Measurements from ENCODE around the gene PTK6.

The PTK6 gene

GRCh38 chr20:63557481-63557891, 20.3 kb upstream of the PTK6 start:
- DNase-seq (ENCODE audit: low read depth) = no peak

GRCh38 chr20:63556873-63557478, 19.8 kb upstream of the PTK6 start:
- no peak for DNase-seq (ENCODE audit: low read depth)

GRCh38 chr20:63555661-63556381, 18.6 kb upstream of the PTK6 start:
- no peak for DNase-seq (ENCODE audit: low read depth)

DNA sequence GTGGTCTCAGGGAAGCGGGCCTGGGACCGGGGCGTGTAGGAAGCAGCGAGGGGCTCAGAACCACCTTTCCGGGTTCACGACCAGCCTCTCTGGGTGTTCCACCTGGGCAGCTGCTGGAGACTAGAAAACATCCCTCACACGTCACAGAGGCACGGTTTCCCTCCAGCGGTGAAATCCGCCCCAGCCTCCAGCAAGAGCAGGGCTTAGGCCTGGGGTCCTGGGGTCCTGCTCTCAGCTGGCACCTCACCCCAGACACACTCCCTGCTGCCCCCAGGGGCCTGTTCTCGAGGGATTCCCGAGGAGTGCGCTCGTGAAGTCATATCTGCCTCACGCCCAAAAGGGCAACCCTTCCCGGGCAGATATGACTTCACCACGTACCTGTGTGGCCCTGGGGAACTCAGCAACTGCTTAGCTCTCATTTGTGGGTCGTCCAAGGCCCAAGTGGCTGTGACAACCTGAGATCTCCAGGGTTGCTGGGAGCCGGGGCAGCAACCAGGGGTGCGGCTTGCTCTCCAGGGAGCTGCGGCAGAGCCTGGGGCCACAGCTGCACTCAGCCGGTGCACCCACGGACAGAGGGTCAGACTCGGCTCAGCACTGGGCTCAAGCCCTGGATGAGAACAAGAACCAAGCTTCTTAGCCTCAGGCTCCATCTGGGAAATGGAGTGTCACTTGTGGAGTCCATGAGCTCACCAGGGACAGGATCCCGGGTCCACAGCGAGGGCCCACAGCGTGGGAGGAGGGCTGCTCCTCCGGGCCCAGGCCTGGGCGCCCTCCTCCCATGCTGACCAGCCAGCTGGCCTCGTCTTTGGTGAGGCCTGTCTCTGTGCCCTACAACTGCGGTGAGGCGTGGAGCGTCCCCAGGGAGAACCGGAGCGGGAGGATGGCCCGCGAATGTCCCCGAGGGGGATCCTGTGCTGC, 17.4 kb upstream of the PTK6 start:
- no peak for DNase-seq (ENCODE audit: low read depth)

GRCh38 chr20:63553933-63554290, 16.7 kb upstream of the PTK6 start, which contains the start of gene FNDC11:
Gene FNDC11 (plus strand): TSS chr20:63554159. CDS start chr20:63555664, 1,505 bp downstream.
- DNase-seq (ENCODE audit: low read depth) = no peak

DNA sequence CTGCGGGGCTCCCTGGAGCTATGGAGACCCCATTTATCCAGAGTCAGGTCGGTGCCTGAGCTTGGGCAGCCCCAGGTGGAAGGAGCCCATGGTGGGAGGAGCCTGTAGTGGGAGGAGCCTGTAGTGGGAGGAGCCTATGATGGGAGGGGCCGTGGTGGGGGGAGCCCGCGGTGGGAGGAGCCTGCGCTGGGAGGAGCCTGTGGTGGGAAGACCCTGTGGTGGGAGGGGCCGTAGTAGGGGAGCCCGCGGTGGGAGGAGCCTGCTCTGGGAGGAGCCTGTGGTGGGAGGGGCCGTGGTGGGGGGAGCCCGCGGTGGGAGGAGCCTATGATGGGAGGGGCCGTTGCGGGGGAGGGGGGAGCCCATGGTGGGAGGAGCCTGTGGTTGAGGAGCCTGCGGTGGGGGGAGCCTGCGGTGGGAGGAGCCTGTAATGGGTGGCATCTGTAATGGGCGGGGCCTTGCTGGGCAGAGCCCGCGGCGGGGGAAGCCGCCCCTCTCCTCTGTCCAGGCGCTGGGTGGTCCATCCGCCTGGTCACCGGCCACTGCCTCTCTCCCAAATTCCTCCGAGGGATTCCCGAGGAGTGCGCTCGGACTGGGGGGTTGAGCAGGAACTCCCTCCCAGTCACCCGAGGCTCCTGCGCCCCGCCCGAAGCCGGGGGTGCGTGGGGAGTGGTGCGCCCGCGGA, 16.2 kb upstream of the PTK6 start:
- DNase-seq (ENCODE audit: low read depth) = no peak

GRCh38 chr20:63552481-63553249, 15.5 kb upstream of the PTK6 start:
- DNase-seq (ENCODE audit: low read depth) = no peak

- no peak for DNase-seq (ENCODE audit: low read depth)
Measured at GRCh38 chr20:63551068-63551467, 13.9 kb upstream of the PTK6 start.

- no peak for DNase-seq (ENCODE audit: low read depth)
Measured at GRCh38 chr20:63549679-63550282, 12.6 kb upstream of the PTK6 start.

DNA sequence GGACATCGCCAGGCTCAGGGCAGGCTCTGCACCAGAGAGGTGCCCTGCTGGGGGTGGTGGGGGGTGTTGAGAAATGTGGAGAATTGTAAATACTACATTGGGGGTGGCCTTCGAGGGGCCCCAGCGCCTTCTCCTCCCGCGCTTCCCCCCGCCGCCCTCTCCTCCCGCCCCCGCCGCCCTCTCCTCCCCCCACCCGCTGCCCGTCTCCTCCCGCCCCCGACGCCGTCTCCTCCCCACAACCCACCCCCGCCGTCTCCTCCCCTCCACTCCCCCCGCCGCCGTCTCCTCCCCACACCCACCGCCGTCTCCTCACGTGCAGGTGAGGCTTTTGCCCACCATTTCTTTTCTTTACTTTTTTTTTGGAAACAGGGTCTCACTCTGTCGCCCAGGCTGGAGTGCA, 11.8 kb upstream of the PTK6 start:
- no peak for DNase-seq (ENCODE audit: low read depth)

DNA sequence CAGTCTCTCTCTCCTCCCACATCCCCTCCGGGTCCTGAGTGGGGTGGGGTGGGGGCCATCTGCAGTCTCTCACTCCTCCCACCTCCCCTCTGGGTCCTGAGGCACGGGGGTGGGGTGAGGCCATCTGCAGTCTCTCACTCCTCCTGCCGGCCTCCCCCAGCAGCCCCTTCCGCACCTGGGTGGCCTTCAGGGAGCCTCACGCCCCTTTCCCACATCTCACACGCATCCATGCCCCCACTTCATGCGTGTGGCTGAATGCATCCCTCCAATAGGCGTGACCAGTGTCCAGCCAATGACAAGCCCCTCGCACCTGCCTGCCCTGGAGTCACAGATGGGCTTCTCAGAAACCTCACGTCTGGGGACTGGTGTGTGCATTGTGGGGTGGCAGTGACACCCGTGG, 11.4 kb upstream of the PTK6 start:
- no peak for DNase-seq (ENCODE audit: low read depth)

DNA sequence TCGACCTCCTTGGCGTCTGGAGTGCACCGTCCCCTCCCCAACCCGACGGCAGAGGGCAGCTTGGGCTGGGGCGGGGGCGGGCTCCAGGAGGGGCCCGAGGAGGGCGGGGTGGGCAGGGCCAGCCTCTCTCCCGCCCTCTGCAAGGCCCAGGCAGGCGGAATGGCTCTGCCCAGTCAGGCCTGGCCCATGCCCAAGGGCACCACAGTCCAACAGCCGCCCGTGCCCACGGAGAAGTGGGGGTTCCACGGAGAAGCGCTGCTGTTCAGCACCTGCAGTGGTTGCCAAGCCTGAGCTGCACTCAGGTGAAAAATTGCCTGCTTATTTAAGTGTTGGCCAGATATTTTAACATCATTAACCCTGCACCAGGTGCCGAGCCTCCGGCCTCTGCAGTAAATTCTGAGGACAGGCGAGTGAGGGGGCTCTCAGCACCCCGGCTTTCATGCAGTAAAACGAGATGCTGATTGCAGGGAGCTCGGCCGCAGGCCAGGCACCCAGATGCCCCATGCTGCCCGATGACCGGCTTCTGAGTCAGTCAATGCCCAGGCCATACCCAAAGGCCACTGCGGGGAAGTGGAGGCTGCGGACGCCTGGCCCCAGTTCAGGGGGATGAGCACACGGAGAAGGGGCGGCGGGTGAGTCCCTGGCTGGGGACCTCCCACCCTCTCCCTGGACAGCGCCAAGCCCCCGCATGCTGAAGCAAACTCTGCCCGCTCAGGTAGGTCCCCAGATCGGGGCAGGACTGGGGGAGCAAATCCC, 10.7 kb upstream of the PTK6 start, which contains the start of gene SRMS:
Gene SRMS (minus strand): TSS at position 25 of the 756 bp plus-strand sequence. CDS start 286 bp downstream, outside the sequence.
- no peak for DNase-seq (ENCODE audit: low read depth)

- no peak for DNase-seq (ENCODE audit: low read depth)
Measured at GRCh38 chr20:63546956-63547724, 10.0 kb upstream of the PTK6 start.

DNA sequence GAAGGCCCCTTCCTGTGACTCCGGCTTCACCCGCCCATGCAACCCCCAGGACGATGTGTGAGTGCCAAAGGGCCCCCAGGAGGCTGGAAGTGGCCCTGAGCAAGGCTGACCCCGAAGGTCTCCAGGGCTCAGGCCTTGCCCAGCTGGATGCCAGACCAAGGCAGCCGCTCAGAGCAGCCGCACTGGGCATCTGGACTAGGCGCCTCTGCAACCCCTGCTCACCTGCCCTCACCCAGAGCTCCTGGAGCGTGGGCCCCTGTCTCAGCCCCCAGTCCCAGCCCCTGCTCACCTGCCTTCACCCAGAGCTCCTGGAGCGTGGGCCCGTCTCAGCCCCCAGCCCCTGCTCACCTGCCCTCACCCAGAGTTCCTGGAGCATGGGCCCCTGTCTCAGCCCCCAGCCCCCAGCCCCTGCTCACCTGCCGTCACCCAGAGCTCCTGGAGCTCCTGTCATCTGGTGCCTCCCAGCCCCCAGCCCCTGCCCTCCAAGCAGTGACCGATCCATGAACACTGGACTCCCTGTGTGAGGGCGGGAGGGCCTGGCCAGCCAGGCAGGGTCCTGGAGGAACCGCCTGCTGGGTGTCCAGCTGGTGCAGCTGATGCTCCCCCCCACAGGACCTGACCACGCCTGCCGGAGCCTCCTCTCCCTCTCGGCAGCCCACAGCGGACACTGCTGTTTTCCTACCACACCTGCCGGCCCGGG, 9.2 kb upstream of the PTK6 start:
- DNase-seq (ENCODE audit: low read depth) = no peak

DNA sequence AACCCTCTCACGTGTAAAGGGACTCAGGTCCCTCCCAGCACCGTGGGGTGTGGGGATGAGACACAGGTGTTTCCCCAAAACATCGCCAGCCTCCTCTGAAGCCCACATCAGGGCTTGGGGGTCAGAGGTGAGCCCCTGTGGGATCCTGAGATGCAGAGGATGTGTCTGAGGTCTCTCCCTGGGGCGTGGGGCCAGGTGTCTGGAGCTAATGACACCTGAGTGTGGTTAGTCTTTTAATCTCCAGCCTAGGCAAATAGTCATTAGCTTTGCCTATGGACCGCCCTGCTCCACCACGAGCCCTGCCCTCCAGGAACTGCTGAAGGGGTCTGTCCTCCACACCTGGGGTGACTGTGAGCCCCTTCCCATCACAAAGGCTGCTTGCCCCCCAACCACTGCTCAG, 8.6 kb upstream of the PTK6 start:
- no peak for DNase-seq (ENCODE audit: low read depth)

- DNase-seq (ENCODE audit: low read depth) = no peak
Measured at GRCh38 chr20:63544958-63545516, 7.9 kb upstream of the PTK6 start.

DNA sequence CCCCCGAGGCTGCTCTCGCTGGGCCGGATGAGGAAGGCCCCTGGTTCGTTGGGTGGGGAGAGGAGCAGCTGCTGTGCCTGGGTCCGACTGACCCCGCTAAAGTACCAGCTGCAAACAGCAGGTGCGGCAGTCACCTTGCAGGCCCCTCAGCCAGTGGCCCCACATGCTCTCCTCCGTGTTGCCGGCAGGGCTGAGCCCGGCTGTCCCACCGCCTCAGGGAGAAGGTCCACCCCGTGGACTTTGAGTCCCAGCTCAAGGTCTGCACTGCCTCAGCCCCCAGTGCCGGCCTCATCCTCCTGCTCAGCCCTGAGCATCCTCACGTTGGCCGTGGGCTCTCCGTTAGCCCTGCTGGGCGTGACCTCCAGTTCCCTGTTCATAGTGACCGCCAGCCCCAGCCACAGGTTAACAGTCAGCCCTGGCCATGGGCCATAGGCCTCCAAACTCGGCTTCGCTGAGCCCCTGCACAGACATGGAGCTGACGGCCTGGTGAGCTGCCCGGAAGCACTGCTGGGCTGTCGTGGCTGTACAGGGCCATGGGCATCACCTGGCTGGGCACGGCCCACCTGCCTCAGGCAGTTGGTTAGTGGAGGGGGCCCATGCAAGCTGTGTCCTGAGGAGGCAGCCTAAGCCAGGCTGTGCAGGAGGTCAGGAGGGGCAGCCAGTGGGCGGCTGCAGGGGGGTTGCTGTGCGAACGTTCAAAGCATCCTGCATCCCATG, 7.2 kb upstream of the PTK6 start:
- DNase-seq (ENCODE audit: low read depth) = no peak

DNA sequence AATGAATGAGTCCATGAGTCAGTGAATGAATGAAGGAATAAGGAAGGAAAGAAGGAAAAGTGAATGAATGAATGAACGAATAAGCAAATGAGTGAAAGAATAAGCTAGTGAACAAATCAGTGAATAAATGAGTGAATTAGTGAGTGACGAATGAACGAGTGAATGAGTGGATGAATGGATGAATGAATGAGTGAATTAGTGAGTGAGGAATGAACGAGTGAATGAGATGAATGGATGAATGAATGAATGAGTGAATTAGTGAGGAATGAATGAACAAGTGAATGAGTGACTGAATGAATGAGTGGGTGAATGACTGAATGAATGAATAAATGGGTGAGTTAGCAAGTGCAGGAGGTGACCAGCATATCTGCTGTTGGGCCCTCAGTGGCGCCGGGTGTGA, 6.6 kb upstream of the PTK6 start:
- DNase-seq (ENCODE audit: low read depth) = no peak
